Measurements from ENCODE around the gene C1orf21. TPM values are rescaled to one million over a fixed set of nuclear protein-coding genes. Genes with fewer than 3 reads are reported as not detected.

C1orf21 gene
- total RNA-seq, 1 experiment from 2014 or later: 0.15 TPM

GRCh38 chr1:184514447-184514846 lies 127.6 kb downstream of the C1orf21 start:
- H3K36me3 ChIP-seq (ENCODE audit: control insufficient read depth, insufficient read depth, low read length): no peaks in the 10 kb centered on the region
- no peak overlapping the region for H3K4me3 ChIP-seq (ENCODE audit: low read depth in 2 of 2, low read length in 2 of 2)
- no peaks in the 10 kb centered on the region for H3K9me3 ChIP-seq (ENCODE audit: control insufficient read depth, insufficient read depth, low read depth, low read length)
- ChIA-PET POLR2A (no interaction called here), CTCF (no interaction called here)
- TF ChIP-seq TCF7L2 (IDR thresholded peaks at IDR 0.05; ENCODE audit: low read depth, low read length): no peak
- TF ChIP-seq REST (IDR thresholded peaks at IDR 0.05; ENCODE audit: insufficient read depth in 1 of 2, low read depth in 2 of 2, low read length in 1 of 2): no peak
- TF ChIP-seq SIN3A (IDR thresholded peaks at IDR 0.05; ENCODE audit: borderline replicate concordance, insufficient read depth, low read depth, low read length): no peak
- TF ChIP-seq POLR2AphosphoS5 (IDR thresholded peaks at IDR 0.05; ENCODE audit: low read depth, low read length): no peak
- no peak for TF ChIP-seq CTCF (IDR thresholded peaks at IDR 0.05)
- no TSS peak for BruUV-seq (replicated peaks)
- intact Hi-C loops (cut with micrococcal nuclease; ENCODE audit: unreplicated experiment) (no loop called here), in situ Hi-C loops (cut with HindIII; ENCODE audit: low pct_unique_long_range_greater_than_20kb, low sequenced_read_pairs) (no loop called here)
- H3K4me1 ChIP-seq (ENCODE audit: control insufficient read depth, insufficient read depth, low read length): no peaks in the 10 kb centered on the region
- no peak for ATAC-seq
- H3K27me3 ChIP-seq (ENCODE audit: control insufficient read depth, insufficient read depth, low read length): no peaks in the 10 kb centered on the region
- H3K27ac ChIP-seq (ENCODE audit: low read length): no peak overlapping the region
- no peak for DNase-seq (ENCODE audit: low read depth, low spot score)

- H3K27ac ChIP-seq (ENCODE audit: low read length): no peak overlapping the region
- in situ Hi-C loops (cut with HindIII; ENCODE audit: low pct_unique_long_range_greater_than_20kb, low sequenced_read_pairs) (no loop called here), intact Hi-C loops (cut with micrococcal nuclease; ENCODE audit: unreplicated experiment) (no loop called here)
- CTCF ChIA-PET: no interaction called here
- POLR2A ChIA-PET: no interaction called here
- no peak overlapping the region for H3K4me3 ChIP-seq (ENCODE audit: low read depth in 2 of 2, low read length in 2 of 2)
- H3K27me3 ChIP-seq (ENCODE audit: control insufficient read depth, insufficient read depth, low read length): no peaks in the 10 kb centered on the region
- BruUV-seq (replicated peaks): no TSS peak
- H3K36me3 ChIP-seq (ENCODE audit: control insufficient read depth, insufficient read depth, low read length): no peaks in the 10 kb centered on the region
- DNase-seq (ENCODE audit: low read depth, low spot score) (no peak), ATAC-seq (no peak)
- H3K4me1 ChIP-seq (ENCODE audit: control insufficient read depth, insufficient read depth, low read length): no peaks in the 10 kb centered on the region
- H3K9me3 ChIP-seq (ENCODE audit: control insufficient read depth, insufficient read depth, low read depth, low read length): no peaks in the 10 kb centered on the region
- TF ChIP-seq SIN3A (IDR thresholded peaks at IDR 0.05; ENCODE audit: borderline replicate concordance, insufficient read depth, low read depth, low read length) (no peak), POLR2AphosphoS5 (IDR thresholded peaks at IDR 0.05; ENCODE audit: low read depth, low read length) (no peak), TCF7L2 (IDR thresholded peaks at IDR 0.05; ENCODE audit: low read depth, low read length) (no peak), CTCF (IDR thresholded peaks at IDR 0.05) (no peak), REST (IDR thresholded peaks at IDR 0.05; ENCODE audit: insufficient read depth in 1 of 2, low read depth in 2 of 2, low read length in 1 of 2) (no peak)
Observed at GRCh38 chr1:184517130-184517529, 130.3 kb downstream of the C1orf21 start.

Measured in Panc1 (cell line).